Transverse colon (tissue), 4 donors: ENCODE measurements around the gene CNTN5.

Source experiments
- EP300 ChIP-seq: sonication (generic); formaldehyde crosslinking; IDR thresholded peaks from one replicate; pipeline ENCODE4 v1.6.1; 2017; ENCODE audit warnings: antibody characterized with exemption, low read depth
- POLR2A ChIP-seq: fragments of 450-650 bp; IDR thresholded peaks from one replicate; pipeline ENCODE4 v1.6.1; 2016; ENCODE audit warnings: antibody characterized with exemption, mild to moderate bottlenecking, moderate library complexity
- POLR2AphosphoS5 ChIP-seq, 3 donors: sonication (generic); formaldehyde crosslinking; IDR thresholded peaks; one replicate each; pipeline ENCODE4 v1.6.1; 2016; ENCODE audit warnings: antibody characterized with exemption in 3 of 3
- TF ChIP-seq, protein P1 (sequence below), 5 experiments: fragments of 200-600 bp in 3 of 5; fragments of 450-650 bp in 2 of 5; sonication (generic) in 3 of 5; IDR thresholded peaks; 1 replicate in 2 of 5; 2 replicates in 3 of 5; pipeline ENCODE4 v1.5.1; 2016 to 2017; ENCODE audit warnings: antibody characterized with exemption in 5 of 5, inconsistent platforms in 3 of 5, mild to moderate bottlenecking in 2 of 5, moderate library complexity in 1 of 5

DNA sequence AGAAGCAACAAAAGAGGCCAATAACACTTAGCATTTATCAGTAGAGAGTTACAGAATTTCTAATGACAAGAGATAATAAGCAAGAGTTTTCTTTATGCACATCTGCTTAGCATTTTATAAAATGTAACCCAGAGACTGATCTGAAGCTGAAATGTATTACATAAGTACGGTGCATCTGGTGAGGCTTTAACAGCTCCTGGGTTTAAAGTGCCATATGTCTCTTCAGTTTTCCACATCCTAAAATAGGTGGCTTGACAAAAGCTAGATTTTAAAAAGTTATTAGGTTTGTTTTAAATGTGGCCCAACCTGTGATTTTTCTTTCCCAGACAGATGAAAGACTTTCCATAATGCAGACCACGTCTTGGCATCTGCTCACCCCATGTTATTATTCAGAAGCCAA lies 1045.7 kb downstream of the CNTN5 start:
- TF ChIP-seq, protein P1, sequence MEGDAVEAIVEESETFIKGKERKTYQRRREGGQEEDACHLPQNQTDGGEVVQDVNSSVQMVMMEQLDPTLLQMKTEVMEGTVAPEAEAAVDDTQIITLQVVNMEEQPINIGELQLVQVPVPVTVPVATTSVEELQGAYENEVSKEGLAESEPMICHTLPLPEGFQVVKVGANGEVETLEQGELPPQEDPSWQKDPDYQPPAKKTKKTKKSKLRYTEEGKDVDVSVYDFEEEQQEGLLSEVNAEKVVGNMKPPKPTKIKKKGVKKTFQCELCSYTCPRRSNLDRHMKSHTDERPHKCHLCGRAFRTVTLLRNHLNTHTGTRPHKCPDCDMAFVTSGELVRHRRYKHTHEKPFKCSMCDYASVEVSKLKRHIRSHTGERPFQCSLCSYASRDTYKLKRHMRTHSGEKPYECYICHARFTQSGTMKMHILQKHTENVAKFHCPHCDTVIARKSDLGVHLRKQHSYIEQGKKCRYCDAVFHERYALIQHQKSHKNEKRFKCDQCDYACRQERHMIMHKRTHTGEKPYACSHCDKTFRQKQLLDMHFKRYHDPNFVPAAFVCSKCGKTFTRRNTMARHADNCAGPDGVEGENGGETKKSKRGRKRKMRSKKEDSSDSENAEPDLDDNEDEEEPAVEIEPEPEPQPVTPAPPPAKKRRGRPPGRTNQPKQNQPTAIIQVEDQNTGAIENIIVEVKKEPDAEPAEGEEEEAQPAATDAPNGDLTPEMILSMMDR (IDR thresholded peaks at IDR 0.05): no peak
- TF ChIP-seq POLR2A (no peak), POLR2AphosphoS5 (IDR thresholded peaks at IDR 0.05) (no peak), EP300 (no peak)
